ENCODE data around the gene SH3TC2.

GRCh38 chr5:148969291-148969690 lies 93.6 kb downstream of the SH3TC2 start:
- TF ChIP-seq PKNOX1 (IDR thresholded peaks at IDR 0.05) (no peak), TARDBP (IDR thresholded peaks at IDR 0.05) (no peak), LEF1 (IDR thresholded peaks at IDR 0.05; ENCODE audit: borderline replicate concordance) (no peak), SUZ12 (IDR thresholded peaks at IDR 0.05) (no peak)

All from HEK293T (cell line).